ENCODE measurements around the gene SORBS2.

DNA sequence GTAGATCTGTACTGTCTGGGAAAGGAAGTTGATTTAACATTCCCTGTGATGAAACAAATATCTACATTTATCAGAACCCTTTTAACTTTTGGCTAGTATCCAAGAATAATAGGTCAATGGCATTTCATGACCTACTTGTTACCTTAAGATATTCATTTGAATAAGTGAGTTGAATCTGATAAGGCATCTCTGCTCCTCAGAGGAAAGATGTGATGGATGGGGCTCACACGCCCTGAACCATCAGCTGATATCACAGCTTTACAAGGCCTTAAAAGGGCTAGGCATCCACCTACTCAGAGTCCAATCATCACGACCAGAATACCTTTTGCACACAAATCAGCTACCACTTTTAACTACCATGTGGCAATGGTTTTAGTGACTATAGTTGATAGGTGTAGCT lies 186.5 kb downstream of the SORBS2 start:
- TF ChIP-seq CTCF (IDR thresholded peaks at IDR 0.05) (no peak), POLR2AphosphoS5 (IDR thresholded peaks at IDR 0.05; ENCODE audit: low read depth, low read length) (no peak), SIN3A (IDR thresholded peaks at IDR 0.05; ENCODE audit: borderline replicate concordance, insufficient read depth, low read depth, low read length) (no peak)
